ENCODE measurements around the gene GZMM. TPM values are rescaled to one million over a fixed set of nuclear protein-coding genes. Genes with fewer than 3 reads are reported as not detected.
A peak's percentile ranks its signal among the peaks of the same experiment; 100 is the strongest.

GZMM gene
- total and polyA plus RNA-seq, 2 of the 13 experiments (the other 11 are each of a cell fraction or from before 2014, with no cell fraction given): 0.07 TPM; not detected in 1

GRCh38 chr19:506404-507285 lies 37.2 kb upstream of the GZMM start (continued):
- TF ChIP-seq ZBTB7B (CRISPR knock-in tag; IDR thresholded peaks at IDR 0.05): peak; percentile 79
- 0 out of 2 replicates have a peak, but pooled peaks have one; percentile 35 for TF ChIP-seq ZNF441 (CRISPR knock-in tag; IDR thresholded peaks at IDR 0.05; ENCODE audit: borderline replicate concordance)
- peak; percentile 63; the same call in 1 of the 2 replicates for TF ChIP-seq TFDP2 (CRISPR knock-in tag; IDR thresholded peaks at IDR 0.05)
- TF ChIP-seq ZNF589 (CRISPR knock-in tag; conservative IDR thresholded peaks at IDR 0.05): no peak
- TF ChIP-seq RELA (CRISPR knock-in tag; IDR thresholded peaks at IDR 0.05): no peak; the same call in 1 of the 2 replicates
- peak; percentile 21; the same call in 1 of the 2 replicates for TF ChIP-seq E2F1 (CRISPR knock-in tag; IDR thresholded peaks at IDR 0.05)
- TF ChIP-seq ZBTB38 (CRISPR knock-in tag; IDR thresholded peaks at IDR 0.05): peak; percentile 50; the same call in 1 of the 2 replicates
- TF ChIP-seq TBX2 (CRISPR knock-in tag; IDR thresholded peaks at IDR 0.05; ENCODE audit: borderline replicate concordance): peak; percentile 80
- TF ChIP-seq SMC3 (IDR thresholded peaks at IDR 0.05; ENCODE audit: low read length): peak; percentile 42; the same call in 1 of the 2 replicates
- peak; percentile 49; the same call in 1 of the 2 replicates for TF ChIP-seq ZNF670 (CRISPR knock-in tag; IDR thresholded peaks at IDR 0.05; ENCODE audit: borderline replicate concordance)
- TF ChIP-seq, protein P1, sequence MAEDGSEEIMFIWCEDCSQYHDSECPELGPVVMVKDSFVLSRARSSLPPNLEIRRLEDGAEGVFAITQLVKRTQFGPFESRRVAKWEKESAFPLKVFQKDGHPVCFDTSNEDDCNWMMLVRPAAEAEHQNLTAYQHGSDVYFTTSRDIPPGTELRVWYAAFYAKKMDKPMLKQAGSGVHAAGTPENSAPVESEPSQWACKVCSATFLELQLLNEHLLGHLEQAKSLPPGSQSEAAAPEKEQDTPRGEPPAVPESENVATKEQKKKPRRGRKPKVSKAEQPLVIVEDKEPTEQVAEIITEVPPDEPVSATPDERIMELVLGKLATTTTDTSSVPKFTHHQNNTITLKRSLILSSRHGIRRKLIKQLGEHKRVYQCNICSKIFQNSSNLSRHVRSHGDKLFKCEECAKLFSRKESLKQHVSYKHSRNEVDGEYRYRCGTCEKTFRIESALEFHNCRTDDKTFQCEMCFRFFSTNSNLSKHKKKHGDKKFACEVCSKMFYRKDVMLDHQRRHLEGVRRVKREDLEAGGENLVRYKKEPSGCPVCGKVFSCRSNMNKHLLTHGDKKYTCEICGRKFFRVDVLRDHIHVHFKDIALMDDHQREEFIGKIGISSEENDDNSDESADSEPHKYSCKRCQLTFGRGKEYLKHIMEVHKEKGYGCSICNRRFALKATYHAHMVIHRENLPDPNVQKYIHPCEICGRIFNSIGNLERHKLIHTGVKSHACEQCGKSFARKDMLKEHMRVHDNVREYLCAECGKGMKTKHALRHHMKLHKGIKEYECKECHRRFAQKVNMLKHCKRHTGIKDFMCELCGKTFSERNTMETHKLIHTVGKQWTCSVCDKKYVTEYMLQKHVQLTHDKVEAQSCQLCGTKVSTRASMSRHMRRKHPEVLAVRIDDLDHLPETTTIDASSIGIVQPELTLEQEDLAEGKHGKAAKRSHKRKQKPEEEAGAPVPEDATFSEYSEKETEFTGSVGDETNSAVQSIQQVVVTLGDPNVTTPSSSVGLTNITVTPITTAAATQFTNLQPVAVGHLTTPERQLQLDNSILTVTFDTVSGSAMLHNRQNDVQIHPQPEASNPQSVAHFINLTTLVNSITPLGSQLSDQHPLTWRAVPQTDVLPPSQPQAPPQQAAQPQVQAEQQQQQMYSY (CRISPR knock-in tag; IDR thresholded peaks at IDR 0.05): 0 out of 2 replicates have a peak, but pooled peaks have one; percentile 13
- TF ChIP-seq GABPB1 (CRISPR knock-in tag; IDR thresholded peaks at IDR 0.05): no peak; the same call in 1 of the 2 replicates
- TF ChIP-seq FOXJ3 (CRISPR knock-in tag; IDR thresholded peaks at IDR 0.05; ENCODE audit: borderline replicate concordance): 0 out of 2 replicates have a peak, but pooled peaks have one; percentile 28
- TF ChIP-seq ATF6 (CRISPR knock-in tag; conservative IDR thresholded peaks at IDR 0.05): peak; percentile 55; the same call in 1 of the 2 replicates
- TF ChIP-seq PITX1 (CRISPR knock-in tag; IDR thresholded peaks at IDR 0.05): peak; percentile 74; the same call in 1 of the 2 replicates
- TF ChIP-seq SMAD3 (CRISPR knock-in tag; IDR thresholded peaks at IDR 0.05): no peak
- TF ChIP-seq MEIS1 (CRISPR knock-in tag; IDR thresholded peaks at IDR 0.05; ENCODE audit: borderline replicate concordance): no peak
- peak; percentile 39; the same call in 1 of the 2 replicates for TF ChIP-seq MED1 (CRISPR knock-in tag; IDR thresholded peaks at IDR 0.05)

Measured in HepG2 (cell line).